Pancreas (tissue), 10 donors: Measurements from ENCODE around the gene ZDHHC16. TPM values are rescaled to one million over a fixed set of nuclear protein-coding genes. Genes with fewer than 3 reads are reported as not detected.

Experiments
- ATAC-seq, 4 donors: fragments of 200-7000 bp; cut with Tn5 transposase; one replicate each; pipeline versions ENCODE4 v1.8.0 to v1.9.1; 2020; ENCODE audit warnings: mild to moderate bottlenecking in 4 of 4, moderate library complexity in 4 of 4
- DNase-seq, 6 donors: peaks; one replicate each; pipeline ENCODE4 v3.0.0-alpha.2; 2020
- FAIRE-seq: peaks from 2 replicates; lab custom pipeline; 2012; peaks lifted over from hg19 to GRCh38; lab: Jason Lieb, UNC
- H3K27ac ChIP-seq, 4 donors: fragments of 200-600 bp; sonication (generic); 1 replicate in 3 of 4; 2 replicates in 1 of 4; pipeline versions ENCODE4 v1.5.0 to v1.8.0; 2020
- H3K27me3 ChIP-seq, 4 donors: fragments of 200-600 bp; one replicate each; pipeline ENCODE4 v1.8.0; 2021
- H3K36me3 ChIP-seq, 3 donors: fragments of 200-600 bp; sonication (generic) in 1 of 3; one replicate each; pipeline versions ENCODE4 v1.5.0 to v1.8.0; 2020 to 2021
- H3K4me1 ChIP-seq, 3 donors: fragments of 200-600 bp; one replicate each; pipeline ENCODE4 v1.8.0; 2021
- H3K4me3 ChIP-seq, 4 donors: fragments of 200-600 bp; sonication (generic) in 2 of 4; one replicate each; pipeline versions ENCODE4 v1.5.0 to v1.8.0; 2020 to 2021
- H3K9me3 ChIP-seq, 4 donors: fragments of 200-600 bp; one replicate each; pipeline ENCODE4 v1.8.0; 2021
- CTCF ChIP-seq, 4 donors: fragments of 200-600 bp; sonication (generic) in 3 of 4; IDR thresholded peaks; one replicate each; pipeline versions ENCODE4 v1.5.0 to v1.8.0; 2021; ENCODE audit warnings: antibody characterized with exemption in 4 of 4
- WGBS, 2 donors: extraction: QIAGEN DNeasy Blood & Tissue Kit; methylation state at CpG; one replicate each; pipeline ENCODE4 v1.1.7; 2013; 5-methylcytosine and 5-hydroxymethylcytosine counted together
- intact Hi-C, 3 donors: fragments of 100-400 bp; cut with DNase I; formaldehyde crosslinking; loops; one replicate each; pipeline versions ENCODE4 v1.11.1 to v1.14.2; 2022
- polyA plus RNA-seq, 2 donors: library from polyadenylated mRNA; stranded (reverse); fragments of 200-250 nt; gene quantifications; one replicate each; pipeline ENCODE4 v1.2.3, GENCODE V29; 2013
- total RNA-seq, 6 donors: library from RNA; stranded (reverse); fragmentation: NEBNext Ultra II Directional in 4 of 6; extraction: Animal tissue kit (Norgen Biotek cat#: 25700) in 4 of 6; gene quantifications; one replicate each; pipeline versions ENCODE4 v1.2.1 to v1.2.4, GENCODE V29; 2021 to 2023
- donor health status: healthy with polysubstance abuse.
- donor health status: DM: no; HTN: no; CAD: no; lungs with moderate emphysema.
- donor health status: DM: no; HTN: no; CAD: no.
- donor health status: control.
- donor health status: control.
- donor health status: Bipolar disorder and iron deficiency.
- donor health status: DM: yes; HTN: yes; CAD: no.
- donor health status: DM: no; HTN: no; CAD: no.
- donor health status: DM: no; HTN: no; CAD: no.
- donor health status: DM: yes; HTN: yes; CAD: no.

The ZDHHC16 gene
- total and polyA plus RNA-seq, 8 donors: 11.4 to 22.7 (median 16.9) TPM

GRCh38 chr10:97481071-97481470 is 35.1 kb downstream of the ZDHHC16 start:
- FAIRE-seq (no peak), ATAC-seq (no peak), DNase-seq (no peak)
- Histone ChIP-seq H3K9me3 (no peaks in the 10 kb centered on the region), H3K27me3 (no peaks in the 10 kb centered on the region), H3K4me3 (no peak overlapping the region), H3K4me1 (no peaks in the 10 kb centered on the region), H3K36me3 (peaks cover 0 to 20% (median 4%) of the 10 kb centered on the region in 3 donors), H3K27ac (no peak overlapping the region)
- WGBS, 2 donors: 93 to 94% methylated on average over 4 of the region's 4 CpGs
- no peak for TF ChIP-seq CTCF (IDR thresholded peaks at IDR 0.05)
- intact Hi-C loops: no loop called here

GRCh38 chr10:97482381-97482780 is 36.4 kb downstream of the ZDHHC16 start:
- TF ChIP-seq CTCF (IDR thresholded peaks at IDR 0.05): no peak
- no peak for DNase-seq
- no peak for FAIRE-seq
- no peaks in the 10 kb centered on the region for H3K4me1 ChIP-seq
- no peak for ATAC-seq
- no peaks in the 10 kb centered on the region for H3K9me3 ChIP-seq
- H3K36me3 ChIP-seq: peaks cover 0 to 7% (median 3%) of the 10 kb centered on the region in 3 donors
- H3K27ac ChIP-seq: no peak overlapping the region
- intact Hi-C loops: no loop called here
- H3K27me3 ChIP-seq: no peaks in the 10 kb centered on the region
- no peak overlapping the region for H3K4me3 ChIP-seq
- 91 to 94% methylated on average over 1 of the region's 1 CpG for WGBS, 2 donors

- WGBS, 2 donors: 63 to 80% methylated on average over 3 of the region's 3 CpGs
- FAIRE-seq (no peak), DNase-seq (no peak), ATAC-seq (no peak)
- no peak overlapping the region for H3K27ac ChIP-seq
- no peaks in the 10 kb centered on the region for H3K4me1 ChIP-seq
- TF ChIP-seq CTCF (IDR thresholded peaks at IDR 0.05): no peak
- H3K36me3 ChIP-seq: peaks cover 0 to 3% (median 0%) of the 10 kb centered on the region in 3 donors
- intact Hi-C loops: no loop called here
- no peaks in the 10 kb centered on the region for H3K27me3 ChIP-seq
- H3K9me3 ChIP-seq: no peaks in the 10 kb centered on the region
- no peak overlapping the region for H3K4me3 ChIP-seq
Observed at GRCh38 chr10:97483506-97483905, 37.5 kb downstream of the ZDHHC16 start.

GRCh38 chr10:97483921-97484320 is 37.9 kb downstream of the ZDHHC16 start:
- no peak for TF ChIP-seq CTCF (IDR thresholded peaks at IDR 0.05)
- WGBS, 2 donors: 97 to 100% methylated on average over 1 of the region's 1 CpG
- no peak for FAIRE-seq

GRCh38 chr10:97485647-97486281 is 39.8 kb downstream of the ZDHHC16 start:
- DNase-seq (no peak), FAIRE-seq (no peak), ATAC-seq (no peak)
- H3K36me3 ChIP-seq: no peaks in the 10 kb centered on the region
- no peak overlapping the region for H3K27ac ChIP-seq
- 65 to 73% methylated on average over 4 of the region's 4 CpGs for WGBS, 2 donors
- no peaks in the 10 kb centered on the region for H3K9me3 ChIP-seq
- no peak for TF ChIP-seq CTCF (IDR thresholded peaks at IDR 0.05)
- H3K4me1 ChIP-seq: peaks cover 0 to 2% (median 0%) of the 10 kb centered on the region in 3 donors
- no peak overlapping the region for H3K4me3 ChIP-seq
- no peaks in the 10 kb centered on the region for H3K27me3 ChIP-seq
- intact Hi-C loops: no loop called here

More at GRCh38 chr10:97483921-97484320, 37.9 kb downstream of the ZDHHC16 start:
- H3K27ac ChIP-seq: no peak overlapping the region
- peaks cover 0 to 3% (median 0%) of the 10 kb centered on the region in 3 donors for H3K36me3 ChIP-seq
- H3K4me1 ChIP-seq: no peaks in the 10 kb centered on the region
- no peaks in the 10 kb centered on the region for H3K27me3 ChIP-seq
- H3K9me3 ChIP-seq: no peaks in the 10 kb centered on the region
- no peak overlapping the region for H3K4me3 ChIP-seq
- intact Hi-C loops: no loop called here
- ATAC-seq (no peak), DNase-seq (no peak)
